ENCODE measurements around the gene TNPO3. TPM values are rescaled to one million over a fixed set of nuclear protein-coding genes. Genes with fewer than 3 reads are reported as not detected.

Gene TNPO3
- total RNA-seq, 1 donor from 2014 or later: 40.5 TPM

DNA sequence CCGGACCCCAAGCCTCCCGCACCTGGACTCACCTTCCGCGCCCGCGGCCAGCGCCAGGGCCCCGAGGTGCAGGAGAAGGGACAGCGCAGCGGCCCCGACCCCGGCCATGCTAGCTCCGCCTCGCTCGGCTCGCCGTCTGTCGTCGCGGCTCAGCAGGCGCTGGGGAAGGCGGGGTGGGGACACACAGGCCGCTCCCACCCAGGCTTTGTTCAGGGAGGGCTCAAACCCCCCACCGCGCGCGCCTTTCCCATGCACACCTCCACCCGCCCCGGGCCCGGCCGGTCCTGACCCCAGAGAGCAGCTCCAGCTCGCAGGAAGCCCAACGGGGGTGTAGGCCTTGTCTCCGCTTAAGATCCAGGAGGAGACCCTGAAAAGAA, 144.4 kb downstream of the TNPO3 start, which contains the start of gene KCP:
KCP (minus strand) TSS at position 141 of the 377 bp plus-strand sequence; CDS start at position 108, 33 bp downstream.
- DNase-seq (ENCODE audit: low read depth in 2 of 2): no peak

DNA sequence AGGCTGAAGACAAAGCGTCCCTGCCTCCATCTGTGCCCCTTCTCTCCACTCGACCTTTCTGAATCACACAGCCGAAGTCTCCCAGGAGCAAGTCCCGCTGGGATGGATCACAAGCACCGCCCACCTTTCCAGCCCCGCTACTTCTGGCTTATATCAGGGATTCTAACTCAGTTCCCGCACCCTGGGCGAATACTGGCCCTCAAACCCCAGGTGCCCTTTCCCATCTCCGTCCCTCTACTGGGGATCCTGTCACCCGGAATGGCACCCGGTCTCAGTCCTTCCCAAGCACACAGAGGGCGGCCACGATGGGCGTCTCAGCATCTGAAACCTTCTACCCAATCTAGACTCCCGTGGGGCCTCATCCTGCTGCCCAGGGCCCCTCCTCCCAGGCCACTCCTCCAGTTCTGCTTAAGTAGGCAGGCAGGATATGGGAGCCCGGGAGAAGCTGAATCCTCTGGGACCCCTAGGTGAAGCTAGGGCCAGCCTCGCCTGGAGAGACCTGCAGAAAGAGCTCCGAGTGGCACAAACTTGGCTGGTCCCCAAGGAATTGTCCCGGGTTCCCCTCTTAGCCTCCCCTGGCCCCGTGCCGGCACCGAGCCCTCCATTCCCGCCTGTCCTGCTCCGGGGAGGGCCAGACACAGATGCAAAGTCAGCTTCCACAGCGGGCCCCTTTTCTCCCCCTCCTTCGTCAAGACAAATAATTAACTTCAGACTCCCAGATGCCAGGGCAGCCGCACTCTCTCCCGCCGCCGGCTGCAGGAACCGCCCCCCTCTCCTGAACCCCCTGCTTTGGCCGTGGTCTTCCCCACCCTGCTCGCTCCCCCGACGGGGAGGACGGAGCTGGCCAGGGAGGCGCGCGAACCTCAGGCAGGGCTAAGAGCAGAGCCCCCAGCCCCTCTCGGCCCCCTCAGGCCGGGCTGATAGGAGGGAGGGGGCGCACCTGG, 145.0 kb downstream of the TNPO3 start:
- DNase-seq (ENCODE audit: low read depth in 2 of 2): peak in 1 of 2 donors; percentile 26

DNA sequence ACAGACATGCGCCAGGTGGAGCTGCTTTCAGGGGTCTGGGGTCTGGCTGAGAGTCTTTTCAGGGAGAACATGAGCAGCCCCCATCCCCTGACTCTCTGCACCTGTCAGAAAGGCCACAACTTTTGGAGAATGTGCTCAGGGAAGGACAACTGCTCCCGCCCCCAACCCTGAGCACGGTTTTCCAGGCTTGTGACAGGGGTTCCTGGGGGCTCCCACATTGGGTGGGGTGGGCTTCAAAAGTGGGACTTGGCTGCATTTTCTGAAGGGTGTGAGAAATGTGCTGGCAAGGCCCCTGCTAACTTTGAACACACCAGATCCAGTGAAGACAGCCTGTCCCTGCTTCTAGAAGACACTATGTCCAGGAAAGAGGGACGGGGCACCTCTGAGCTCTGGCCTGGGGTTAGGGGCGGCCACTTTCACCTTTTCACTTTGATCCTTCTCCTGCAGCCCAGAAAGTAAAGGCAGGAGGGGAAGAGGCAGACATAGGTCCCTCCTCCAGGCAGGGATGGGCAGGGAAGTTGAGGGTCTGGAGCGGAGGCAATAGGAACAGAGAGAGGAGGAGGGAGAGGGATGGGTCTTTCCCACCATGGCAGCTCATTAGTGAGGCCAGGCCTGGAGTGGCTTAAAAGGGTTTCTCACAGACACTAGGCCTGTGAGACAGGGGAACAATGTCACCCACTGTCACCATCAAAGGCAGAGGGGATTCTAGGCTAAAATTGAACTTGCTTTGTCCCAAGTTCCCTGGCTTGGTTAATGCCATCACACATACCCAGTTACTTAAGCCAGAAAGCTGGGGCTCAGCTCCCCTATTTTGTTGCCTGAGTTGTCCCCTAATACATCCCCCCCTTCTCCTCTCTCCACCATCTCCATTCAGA, 145.9 kb downstream of the TNPO3 start:
- no peak for DNase-seq (ENCODE audit: low read depth in 2 of 2)

GRCh38 chr7:128906766-128907559, 147.9 kb downstream of the TNPO3 start:
- DNase-seq (ENCODE audit: low read depth in 2 of 2): no peak

- no peak for DNase-seq (ENCODE audit: low read depth in 2 of 2)
These were observed 148.7 kb downstream of the TNPO3 start for GRCh38 chr7:128906001-128906765.

DNA sequence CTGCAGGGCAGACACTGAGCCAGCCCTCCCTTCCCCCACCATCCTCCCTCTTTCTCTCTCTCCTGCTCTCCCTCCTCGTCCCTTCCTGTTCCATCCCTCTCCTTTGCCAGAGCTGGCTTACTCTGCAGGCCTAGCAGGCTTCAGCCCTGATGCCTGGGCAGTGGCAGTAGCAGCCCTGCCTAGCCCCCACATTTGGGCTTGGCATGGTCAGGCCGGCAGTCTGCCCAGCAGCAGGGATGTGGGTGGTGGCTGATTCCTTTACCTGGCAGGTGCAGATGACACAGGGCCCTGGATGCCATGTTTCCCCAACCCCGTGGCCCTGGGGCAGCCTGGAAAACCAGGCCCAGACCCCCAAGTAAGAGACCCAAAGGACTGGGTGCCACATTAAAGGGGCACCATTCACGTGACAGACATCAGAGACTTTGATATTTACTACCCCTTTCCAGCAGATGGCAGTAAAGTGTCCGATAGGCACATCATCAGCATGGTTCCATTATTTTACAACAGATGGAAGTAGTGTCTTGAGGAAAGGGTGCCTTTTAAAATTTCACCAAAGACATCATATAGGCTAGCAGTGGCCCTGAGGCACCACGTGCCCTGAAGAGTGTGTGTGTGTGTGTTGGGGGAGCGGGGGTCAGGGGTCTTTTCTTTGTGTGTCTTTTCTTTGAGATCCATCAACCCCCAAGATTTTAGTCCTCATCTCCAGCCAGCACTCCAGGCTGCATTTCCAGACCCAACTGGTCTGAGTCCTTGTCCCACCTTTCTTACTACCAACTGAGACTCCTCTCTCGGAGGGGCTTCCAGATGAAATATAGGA, 150.3 kb downstream of the TNPO3 start:
- DNase-seq (ENCODE audit: low read depth in 2 of 2): peak; percentile 60 to 68

Other genes starting within 250 kb of the TNPO3 start
- 122 and 131 TPM in 2 replicates for gene FLNC, start 224.7 kb downstream of the TNPO3 start, total RNA-seq
- 86.5 and 97.6 TPM in 2 replicates for gene ATP6V1F, start 192.3 kb downstream of the TNPO3 start, total RNA-seq
- gene KCP, start 144.4 kb downstream of the TNPO3 start, total RNA-seq: not detected in 2 replicates
- under 0.01 TPM in 1 of 2 replicates, not detected in the other for gene IRF5, start 117.2 kb downstream of the TNPO3 start, total RNA-seq
- gene TSPAN33, start 89.6 kb upstream of the TNPO3 start, total RNA-seq: under 0.01 and 0.44 TPM in 2 replicates
- 3.1 and 3.4 TPM in 2 replicates for gene SMO, start 133.5 kb upstream of the TNPO3 start, total RNA-seq
- 6.5 and 6.9 TPM in 2 replicates for gene AHCYL2, start 169.9 kb upstream of the TNPO3 start, total RNA-seq

Data from lung microvascular endothelial cell (primary cell).